SH-SY5Y (cell line): ENCODE measurements around the gene TSSC4.

Experiments
- GATA2 ChIP-seq: IDR thresholded peaks from 2 replicates; pipeline ENCODE4 v1.6.1; 2011; ENCODE audit warnings: mild to moderate bottlenecking, low read depth, low read length
- GATA3 ChIP-seq: IDR thresholded peaks from 2 replicates; pipeline ENCODE4 v1.6.1; 2011; ENCODE audit warnings: low read depth, mild to moderate bottlenecking, low read length, moderate library complexity

- no peak for TF ChIP-seq GATA2
- TF ChIP-seq GATA3 = no peak
These were observed 33.8 kb upstream of the TSSC4 start for GRCh38 chr11:2366733-2367132.
